Gastrocnemius medialis (tissue), 4 donors: Measurements from ENCODE around the gene PIP5KL1. TPM values are rescaled to one million over a fixed set of nuclear protein-coding genes. Genes with fewer than 3 reads are reported as not detected.

Experiments
- ATAC-seq, 2 donors: fragments of 150-250 bp; one replicate each; pipeline ENCODE4 v1.9.1; 2016
- DNase-seq, 2 donors: peaks; one replicate each; pipeline ENCODE4 v3.0.0-alpha.2; 2019
- H3K27ac ChIP-seq, 4 donors: fragments of 200-600 bp; sonication (generic); 1 replicate in 1 of 4; 2 replicates in 3 of 4; pipeline ENCODE4 v1.5.1; 2016 to 2018; ENCODE audit warnings: mild to moderate bottlenecking in 2 of 4, moderate library complexity in 1 of 4
- H3K27me3 ChIP-seq, 3 donors: fragments of 200-600 bp; sonication (generic) in 2 of 3; 1 replicate in 1 of 3; 2 replicates in 2 of 3; pipeline versions ENCODE4 v1.5.1 to v1.6.0; 2016 to 2019; ENCODE audit warnings: mild to moderate bottlenecking in 1 of 3, moderate library complexity in 1 of 3
- H3K36me3 ChIP-seq, 2 donors: fragments of 200-600 bp; sonication (generic) in 1 of 2; one replicate each; pipeline ENCODE4 v1.5.1; 2017 to 2018
- H3K4me1 ChIP-seq, 2 donors: fragments of 200-600 bp; sonication (generic) in 1 of 2; one replicate each; pipeline ENCODE4 v1.5.1; 2016 to 2017; ENCODE audit warnings: mild to moderate bottlenecking in 2 of 2
- H3K4me3 ChIP-seq, 4 donors: fragments of 200-600 bp; sonication (generic) in 3 of 4; 1 replicate in 1 of 4; 2 replicates in 3 of 4; pipeline ENCODE4 v1.5.1; 2016 to 2019; ENCODE audit warnings: mild to moderate bottlenecking in 2 of 4
- H3K9me3 ChIP-seq, 3 donors: fragments of 200-600 bp; sonication (generic) in 2 of 3; 1 replicate in 1 of 3; 2 replicates in 2 of 3; pipeline ENCODE4 v1.5.1; 2016 to 2019
- CTCF ChIP-seq, 5 experiments: fragments of 450-650 bp in 3 of 5; fragments of 200-600 bp in 2 of 5; sonication (generic) in 2 of 5; IDR thresholded peaks in 4 of 5; conservative IDR thresholded peaks in 1 of 5; 1 replicate in 4 of 5; 2 replicates in 1 of 5; pipeline ENCODE4 v1.5.1; 2016 to 2019; ENCODE audit warnings: antibody characterized with exemption in 5 of 5, mild to moderate bottlenecking in 3 of 5, moderate library complexity in 3 of 5
- POLR2A ChIP-seq, 2 donors: fragments of 450-650 bp; IDR thresholded peaks; one replicate each; pipeline ENCODE4 v1.6.1; 2017; ENCODE audit warnings: antibody characterized with exemption in 2 of 2, mild to moderate bottlenecking in 2 of 2, moderate library complexity in 2 of 2
- in situ Hi-C, 4 donors: fragments of 200-750 bp; cut with MboI; loops; one replicate each; pipeline versions ENCODE4 v1.15.0 to v1.8.0; 2017; ENCODE audit warnings: low sequenced_read_pairs in 4 of 4
- intact Hi-C: fragments of 100-400 bp; cut with DNase I; formaldehyde crosslinking; loops from one replicate; pipeline ENCODE4 v1.15.1; 2023; ENCODE audit warnings: low total_unique reads
- total RNA-seq, 4 donors: library from RNA; depleted of rRNA; stranded (reverse); fragments of >200 nt; gene quantifications; one replicate each; pipeline versions ENCODE4 v1.1.0 to v1.2.3, GENCODE V29; 2016

The PIP5KL1 gene
- total RNA-seq, 4 donors from 2014 or later: 4.2 TPM; not detected in 3

GRCh38 chr9:127953154-127953553 is 22.6 kb upstream of the PIP5KL1 start:
- peaks cover 22 to 29% of the 10 kb centered on the region in 2 donors for H3K4me1 ChIP-seq

GRCh38 chr9:127950513-127951289 is 20.1 kb upstream of the PIP5KL1 start:
- no peaks in the 10 kb centered on the region for H3K9me3 ChIP-seq
- ATAC-seq (no peak), DNase-seq (no peak)
- H3K27me3 ChIP-seq: no peaks in the 10 kb centered on the region
- in situ Hi-C loops (loop anchor here (10.0 to 25.0 kb wide), 4 partner anchors 84 to 164 kb away; no protein-coding TSS in a partner anchor), intact Hi-C loops (no loop called here)
- no peak overlapping the region for H3K4me3 ChIP-seq
- H3K36me3 ChIP-seq: no peaks in the 10 kb centered on the region
- TF ChIP-seq POLR2A (IDR thresholded peaks at IDR 0.05): no peak
- no peak for TF ChIP-seq CTCF (IDR thresholded peaks at IDR 0.05 in 4 of 5, conservative IDR thresholded peaks at IDR 0.05 in 1 of 5)
- H3K27ac ChIP-seq: no peak overlapping the region
- H3K4me1 ChIP-seq: peaks cover 19 to 21% of the 10 kb centered on the region in 2 donors

More at GRCh38 chr9:127953154-127953553, 22.6 kb upstream of the PIP5KL1 start:
- intact Hi-C loops: no loop called here
- DNase-seq (no peak), ATAC-seq (no peak)
- TF ChIP-seq POLR2A (IDR thresholded peaks at IDR 0.05) (no peak), CTCF (IDR thresholded peaks at IDR 0.05 in 4 of 5, conservative IDR thresholded peaks at IDR 0.05 in 1 of 5) (no peak)
- no peak overlapping the region for H3K27ac ChIP-seq
- no peaks in the 10 kb centered on the region for H3K27me3 ChIP-seq
- no peak overlapping the region for H3K4me3 ChIP-seq
- H3K36me3 ChIP-seq: no peaks in the 10 kb centered on the region
- in situ Hi-C loops: loop anchor here (10.0 to 25.0 kb wide), 4 partner anchors 82 to 162 kb away; no protein-coding TSS in a partner anchor
- no peaks in the 10 kb centered on the region for H3K9me3 ChIP-seq

- peaks cover 15 to 16% of the 10 kb centered on the region in 2 donors for H3K4me1 ChIP-seq
- H3K9me3 ChIP-seq: no peaks in the 10 kb centered on the region
- intact Hi-C loops (no loop called here), in situ Hi-C loops (loop anchor here (5.0 to 25.0 kb wide), 5 partner anchors 82 to 165 kb away; no protein-coding TSS in a partner anchor)
- no peaks in the 10 kb centered on the region for H3K36me3 ChIP-seq
- H3K27me3 ChIP-seq: no peaks in the 10 kb centered on the region
- no peak for TF ChIP-seq POLR2A (IDR thresholded peaks at IDR 0.05)
- TF ChIP-seq CTCF (IDR thresholded peaks at IDR 0.05 in 4 of 5, conservative IDR thresholded peaks at IDR 0.05 in 1 of 5): no peak
- no peak overlapping the region for H3K4me3 ChIP-seq
- no peak for DNase-seq
- ATAC-seq: peak in 1 of 2 donors; percentile 31
- H3K27ac ChIP-seq: no peak overlapping the region
Measured at GRCh38 chr9:127949827-127950512, 19.4 kb upstream of the PIP5KL1 start.

- DNase-seq (no peak), ATAC-seq (no peak)
- peaks cover 6% of the 10 kb centered on the region in 2 donors for H3K4me1 ChIP-seq
- no peak for TF ChIP-seq POLR2A (IDR thresholded peaks at IDR 0.05)
- TF ChIP-seq CTCF (IDR thresholded peaks at IDR 0.05 in 4 of 5, conservative IDR thresholded peaks at IDR 0.05 in 1 of 5): no peak
- no peak overlapping the region for H3K27ac ChIP-seq
- intact Hi-C loops: no loop called here
- no peaks in the 10 kb centered on the region for H3K9me3 ChIP-seq
- H3K36me3 ChIP-seq: peaks cover 0 to 7% of the 10 kb centered on the region in 2 donors
- no peak overlapping the region for H3K4me3 ChIP-seq
- in situ Hi-C loops: loop anchor here in 1 of 4 donors (5.0 kb wide), 1 partner anchor 84 kb away; no protein-coding TSS in a partner anchor
- no peaks in the 10 kb centered on the region for H3K27me3 ChIP-seq
Measured at GRCh38 chr9:127947841-127948710, 17.5 kb upstream of the PIP5KL1 start.
